HepG2 (cell line): Measurements from ENCODE around the gene HECTD1.

Experiments
- CTCF ChIP-seq: sonication (generic); formaldehyde crosslinking; IDR thresholded peaks from 2 replicates; pipeline ENCODE4 v1.5.0; 2020; ENCODE audit warnings: mild to moderate bottlenecking, missing genetic modification reagents, moderate library complexity
- HNF4A ChIP-seq: sonication (generic); formaldehyde crosslinking; IDR thresholded peaks from 2 replicates; pipeline ENCODE4 v1.4.0; 2020; ENCODE audit warnings: missing genetic modification reagents
- POLR2A ChIP-seq, 2 experiments: IDR thresholded peaks; 2 replicates each; pipeline ENCODE4 v1.6.1; 2011; ENCODE audit warnings: low read depth in 2 of 2, low read length in 2 of 2, mild to moderate bottlenecking in 1 of 2, moderate library complexity in 1 of 2; ENCODE audit not compliant: insufficient read depth in 1 of 2
- POLR2AphosphoS5 ChIP-seq: IDR thresholded peaks from 2 replicates; pipeline ENCODE4 v1.6.1; 2012; ENCODE audit warnings: low read depth, low read length
- SAFB2 ChIP-seq: sonication (generic); formaldehyde crosslinking; IDR thresholded peaks from 2 replicates; pipeline ENCODE4 v1.5.1; 2020; ENCODE audit warnings: missing genetic modification reagents, low read depth, mild to moderate bottlenecking, borderline replicate concordance
- SIX4 ChIP-seq: sonication (generic); formaldehyde crosslinking; IDR thresholded peaks from 2 replicates; pipeline ENCODE4 v1.4.0; 2020; ENCODE audit warnings: missing genetic modification reagents
- TOPORS ChIP-seq: sonication (generic); formaldehyde crosslinking; IDR thresholded peaks from 2 replicates; pipeline ENCODE4 v1.8.0; 2023; ENCODE audit warnings: mild to moderate bottlenecking, missing genetic modification reagents
- ZFP36L2 ChIP-seq: sonication (generic); formaldehyde crosslinking; IDR thresholded peaks from 2 replicates; pipeline ENCODE4 v1.4.0; 2020; ENCODE audit warnings: missing genetic modification reagents
- ZNF546 ChIP-seq: sonication (generic); formaldehyde crosslinking; conservative IDR thresholded peaks from 2 replicates; pipeline ENCODE4 v1.8.1; 2023; ENCODE audit warnings: mild to moderate bottlenecking, missing genetic modification reagents
- ZNF660 ChIP-seq: sonication (generic); formaldehyde crosslinking; IDR thresholded peaks from 2 replicates; pipeline ENCODE4 v1.5.1; 2020; ENCODE audit warnings: mild to moderate bottlenecking, low read depth, missing genetic modification reagents, borderline replicate concordance
- ZNF776 ChIP-seq: sonication (generic); formaldehyde crosslinking; IDR thresholded peaks from 2 replicates; pipeline ENCODE4 v1.4.0; 2020; ENCODE audit warnings: mild to moderate bottlenecking, missing genetic modification reagents
- ZSCAN21 ChIP-seq: sonication (generic); formaldehyde crosslinking; IDR thresholded peaks from 2 replicates; pipeline ENCODE4 v1.8.0; 2022; ENCODE audit warnings: mild to moderate bottlenecking, missing genetic modification reagents, moderate library complexity, borderline replicate concordance
- TF ChIP-seq, protein P1 (sequence below), 2 experiments: sonication (generic) in 1 of 2; formaldehyde crosslinking in 1 of 2; IDR thresholded peaks; 2 replicates each; pipeline versions ENCODE4 v1.5.1 to v1.6.1; 2011 to 2020; ENCODE audit warnings: borderline replicate concordance in 1 of 2, low read depth in 1 of 2, low read length in 1 of 2, mild to moderate bottlenecking in 1 of 2, missing genetic modification reagents in 1 of 2, moderate library complexity in 1 of 2
- TF ChIP-seq, protein P2 (sequence below): sonication (generic); formaldehyde crosslinking; IDR thresholded peaks from 2 replicates; pipeline ENCODE4 v1.5.1; 2020; ENCODE audit warnings: mild to moderate bottlenecking, missing genetic modification reagents, moderate library complexity

GRCh38 chr14:31206536-31207286, 882 bp downstream of the HECTD1 start:
- TF ChIP-seq CTCF (CRISPR knock-in tag) (no peak), ZFP36L2 (CRISPR knock-in tag) (no peak), ZNF660 (CRISPR knock-in tag) (no peak), HNF4A (CRISPR knock-in tag) (no peak), SIX4 (no peak), ZSCAN21 (CRISPR knock-in tag) (no peak), POLR2A (IDR thresholded peaks at IDR 0.05; ENCODE audit: insufficient read depth in 1 of 2, low read depth in 2 of 2, low read length in 2 of 2) (no peak), ZNF776 (CRISPR knock-in tag) (no peak; the same call in 1 of the 2 replicates), TOPORS (CRISPR knock-in tag) (no peak), SAFB2 (CRISPR knock-in tag) (no peak), POLR2AphosphoS5 (no peak; the same call in 1 of the 2 replicates), ZNF546 (CRISPR knock-in tag) (no peak)
- TF ChIP-seq, protein P1, sequence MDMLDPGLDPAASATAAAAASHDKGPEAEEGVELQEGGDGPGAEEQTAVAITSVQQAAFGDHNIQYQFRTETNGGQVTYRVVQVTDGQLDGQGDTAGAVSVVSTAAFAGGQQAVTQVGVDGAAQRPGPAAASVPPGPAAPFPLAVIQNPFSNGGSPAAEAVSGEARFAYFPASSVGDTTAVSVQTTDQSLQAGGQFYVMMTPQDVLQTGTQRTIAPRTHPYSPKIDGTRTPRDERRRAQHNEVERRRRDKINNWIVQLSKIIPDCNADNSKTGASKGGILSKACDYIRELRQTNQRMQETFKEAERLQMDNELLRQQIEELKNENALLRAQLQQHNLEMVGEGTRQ (IDR thresholded peaks at IDR 0.05; ENCODE audit: low read depth, low read length), result no peak
- TF ChIP-seq, protein P1 (CRISPR knock-in tag; IDR thresholded peaks at IDR 0.05; ENCODE audit: borderline replicate concordance), result no peak
- TF ChIP-seq, protein P2, sequence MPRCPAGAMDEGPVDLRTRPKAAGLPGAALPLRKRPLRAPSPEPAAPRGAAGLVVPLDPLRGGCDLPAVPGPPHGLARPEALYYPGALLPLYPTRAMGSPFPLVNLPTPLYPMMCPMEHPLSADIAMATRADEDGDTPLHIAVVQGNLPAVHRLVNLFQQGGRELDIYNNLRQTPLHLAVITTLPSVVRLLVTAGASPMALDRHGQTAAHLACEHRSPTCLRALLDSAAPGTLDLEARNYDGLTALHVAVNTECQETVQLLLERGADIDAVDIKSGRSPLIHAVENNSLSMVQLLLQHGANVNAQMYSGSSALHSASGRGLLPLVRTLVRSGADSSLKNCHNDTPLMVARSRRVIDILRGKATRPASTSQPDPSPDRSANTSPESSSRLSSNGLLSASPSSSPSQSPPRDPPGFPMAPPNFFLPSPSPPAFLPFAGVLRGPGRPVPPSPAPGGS (CRISPR knock-in tag), result no peak
